C1 segment of cervical spinal cord (tissue), 14 donors: ENCODE measurements around the gene DIP2A.
"Not testable (repeated sequence)": the region's sequence is repeated elsewhere in the genome, so short reads cannot be mapped to it uniquely, and the experiment has no call there.

Experiments used
- DNase-seq, 14 donors: peaks; one replicate each; lab custom pipeline; 2025; lab: John Stamatoyannopoulos, UW

DIP2A gene

GRCh38 chr21:46452710-46453109, 6.0 kb upstream of the DIP2A start:
- DNase-seq, result no peak

- no peak for DNase-seq
Measured at GRCh38 chr21:46454142-46454541, 4.5 kb upstream of the DIP2A start.

GRCh38 chr21:46454634-46455390, 3.9 kb upstream of the DIP2A start:
- DNase-seq, result peak in 3 of 14 donors; percentile 23 to 34 (median 29)

DNA sequence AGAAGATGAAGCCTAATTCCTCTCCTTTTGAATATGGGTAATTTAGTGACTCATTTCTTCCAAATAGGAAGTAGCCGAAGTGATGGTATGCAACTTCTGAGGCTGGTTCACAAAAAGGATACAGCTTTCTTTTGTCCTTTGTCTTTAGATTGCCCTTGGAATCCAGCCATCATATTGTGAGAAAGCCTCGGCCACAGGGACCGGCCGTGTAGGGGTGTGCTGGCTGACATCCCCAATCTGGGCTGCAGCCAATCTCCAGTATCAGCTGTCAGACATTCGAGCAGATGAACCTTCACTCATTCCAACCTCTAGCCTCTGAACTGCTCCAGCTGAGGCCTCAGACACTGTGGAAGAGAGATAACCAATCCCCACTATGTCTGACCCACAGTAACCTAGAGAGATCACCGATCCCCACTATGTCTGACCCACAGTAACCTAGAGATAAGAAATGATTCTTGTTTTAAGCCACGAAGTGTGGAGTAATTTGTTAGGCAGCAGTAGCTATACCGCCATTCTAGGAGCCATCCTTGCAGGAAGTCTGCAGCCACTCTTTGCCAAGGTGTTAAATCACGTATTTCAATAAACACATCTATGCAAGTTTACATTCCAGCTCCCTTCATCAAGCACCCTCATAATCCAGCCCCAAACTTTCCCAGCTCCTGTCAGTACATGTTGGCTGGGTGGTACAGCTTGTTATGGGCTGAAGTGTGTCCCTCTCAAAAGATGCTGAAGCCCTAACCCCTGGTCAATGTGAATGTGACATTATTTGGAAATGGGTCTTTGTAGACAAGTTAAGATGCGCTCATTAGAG, 2.9 kb upstream of the DIP2A start:
- DNase-seq, result peak in 8 of 14 donors; percentile 29 to 64 (median 43)

GRCh38 chr21:46456750-46457149, 1.9 kb upstream of the DIP2A start:
- no peak for DNase-seq

- peak in 2 of 14 donors; percentile 70 to 71 for DNase-seq
Measured at GRCh38 chr21:46457801-46458314, 833 bp upstream of the DIP2A start.

GRCh38 chr21:46459024-46459355, 299 bp downstream of the DIP2A start:
- no peak for DNase-seq

DNA sequence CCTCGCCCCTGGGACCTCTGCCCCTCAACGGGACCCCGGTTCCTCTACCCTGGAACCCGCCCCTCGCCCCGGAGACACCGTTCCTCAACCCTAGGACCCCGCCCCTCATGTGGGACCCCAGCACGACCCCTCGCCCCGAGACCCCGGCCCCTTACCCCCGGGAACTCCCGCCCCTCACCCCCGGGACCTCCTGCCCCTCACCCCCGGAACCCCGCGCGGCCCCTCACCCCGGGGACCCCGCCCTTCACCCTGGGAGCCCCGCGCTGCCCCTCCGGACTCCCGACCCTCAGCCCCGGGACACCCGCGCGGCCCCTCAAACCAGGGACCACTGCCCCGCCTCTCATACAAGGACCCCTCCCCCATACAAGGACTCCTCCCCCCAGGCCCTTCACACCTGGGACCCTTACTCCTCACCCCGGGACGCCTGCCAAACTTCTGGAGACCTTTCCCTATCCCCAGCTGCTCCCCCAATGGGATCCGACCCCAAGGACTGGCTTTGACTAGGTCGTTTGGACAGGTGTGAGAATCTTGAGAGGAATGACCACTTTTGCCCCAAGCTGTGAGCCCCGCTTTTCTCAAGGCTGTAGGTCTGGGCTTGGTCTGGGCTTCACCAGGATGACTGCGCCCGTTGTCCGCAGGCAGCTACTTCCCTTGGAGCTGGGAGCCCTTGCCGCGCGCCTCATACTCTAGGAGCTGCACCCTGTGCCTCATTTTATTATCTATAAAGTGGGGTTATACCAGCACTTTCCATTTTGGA, 843 bp downstream of the DIP2A start:
- peak in 5 of 14 donors; percentile 18 to 36 (median 21) for DNase-seq

DNA sequence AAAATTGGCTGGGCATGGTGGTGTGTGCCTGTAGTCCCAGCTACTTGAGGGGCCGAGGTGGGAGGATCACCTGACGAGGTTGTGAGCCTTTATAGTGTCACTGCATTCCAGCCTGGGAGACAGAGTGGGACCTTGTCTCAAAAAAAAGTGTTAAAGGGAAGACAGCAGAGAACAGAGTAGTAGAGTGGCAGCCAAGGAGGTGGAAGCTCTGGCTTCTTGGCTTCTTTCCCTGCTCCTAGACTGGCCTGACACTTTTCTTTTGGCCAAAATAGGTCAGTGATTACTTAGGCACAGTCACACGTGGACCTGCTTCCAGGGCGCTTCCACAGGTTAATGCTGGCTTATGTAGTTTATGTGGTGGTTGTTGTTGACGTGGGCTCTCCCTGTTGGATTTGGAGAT, 3.2 kb downstream of the DIP2A start:
- peak in 1 of 14 donors; percentile 6 for DNase-seq

GRCh38 chr21:46465153-46465552, 6.5 kb downstream of the DIP2A start:
- DNase-seq, result not testable (repeated sequence)

- no peak for DNase-seq
Measured at GRCh38 chr21:46465651-46466050, 7.0 kb downstream of the DIP2A start.

DNA sequence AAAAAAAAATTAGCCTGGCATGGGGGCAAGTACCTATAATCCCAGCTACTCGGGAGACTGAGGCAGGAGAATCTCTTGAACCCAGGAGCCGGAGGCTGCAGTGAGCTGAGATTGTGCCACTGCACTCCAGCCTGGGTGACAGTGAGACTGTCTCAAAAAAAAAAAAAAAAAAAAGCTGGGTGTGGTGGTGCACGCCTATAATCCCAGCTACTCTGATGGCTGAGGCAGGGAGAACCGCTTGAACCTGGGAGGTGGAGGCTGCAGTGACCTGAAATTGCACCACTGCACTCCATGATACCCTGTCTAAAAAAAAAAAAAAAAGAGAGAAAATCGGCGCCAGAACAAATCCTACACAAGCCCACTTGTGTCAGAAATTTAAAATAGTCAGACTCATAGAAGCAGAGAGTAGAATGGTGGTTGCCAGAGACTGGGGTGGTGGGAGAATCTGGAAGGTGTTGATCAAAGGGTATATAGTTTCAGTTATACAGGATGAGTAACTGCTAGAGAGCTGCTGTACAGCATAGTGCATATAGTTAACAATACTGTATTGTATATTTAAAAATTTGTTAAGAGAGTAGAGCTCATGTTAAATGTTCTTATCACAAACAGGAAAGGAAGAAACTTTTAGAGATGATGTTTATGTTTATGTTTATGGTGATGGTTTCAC, 9.6 kb downstream of the DIP2A start:
- no peak for DNase-seq

GRCh38 chr21:46469275-46469674, 10.6 kb downstream of the DIP2A start:
- no peak for DNase-seq

GRCh38 chr21:46471514-46471913, 12.8 kb downstream of the DIP2A start:
- DNase-seq, result no peak

GRCh38 chr21:46472246-46472645, 13.6 kb downstream of the DIP2A start:
- peak in 1 of 14 donors; percentile 32 for DNase-seq

- no peak for DNase-seq
Measured at GRCh38 chr21:46474382-46474781, 15.7 kb downstream of the DIP2A start.

- DNase-seq, result no peak
Measured at GRCh38 chr21:46475296-46475695, 16.6 kb downstream of the DIP2A start.

- DNase-seq, result no peak
Measured at GRCh38 chr21:46477765-46478164, 19.1 kb downstream of the DIP2A start.

DNA sequence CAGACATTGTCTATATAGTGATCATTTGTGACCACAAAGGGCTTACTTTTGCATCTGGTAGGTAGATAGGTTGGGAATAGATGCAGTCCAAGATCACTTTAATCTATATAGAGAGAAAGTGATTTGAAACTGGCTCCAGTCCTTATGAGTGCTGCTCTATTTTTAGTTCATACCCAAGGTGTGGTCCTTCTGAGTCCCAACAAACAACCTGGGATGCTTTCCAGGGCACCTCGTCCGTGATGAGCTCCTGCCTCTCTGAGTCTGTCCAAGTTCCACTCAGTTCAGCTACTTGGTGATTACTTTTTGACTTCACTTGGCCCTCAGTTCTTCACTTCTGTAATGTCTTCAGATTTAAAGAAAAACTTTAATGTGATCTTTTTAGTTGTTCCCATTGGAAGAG, 20.2 kb downstream of the DIP2A start:
- no peak for DNase-seq

DNA sequence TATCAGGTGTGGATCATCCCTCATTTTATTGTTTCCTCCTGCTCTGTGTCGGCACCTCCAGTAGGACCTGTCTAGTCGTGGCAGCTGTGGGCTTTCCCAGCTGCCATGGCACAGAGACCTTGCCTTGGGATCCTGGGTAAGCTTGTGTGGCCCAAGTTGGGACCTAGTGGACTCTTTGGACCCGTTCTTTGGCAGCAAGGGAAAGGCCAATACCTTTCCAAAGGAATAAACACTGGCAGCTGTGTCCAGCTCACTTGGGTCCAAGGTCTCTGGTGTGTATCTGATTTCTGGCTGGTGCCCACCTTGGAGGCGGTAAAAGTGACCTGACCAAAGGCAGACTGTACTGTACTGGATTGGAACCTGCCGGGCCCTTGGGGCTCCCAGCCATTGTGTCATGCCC, 21.8 kb downstream of the DIP2A start:
- no peak for DNase-seq

- DNase-seq, result no peak
Measured at GRCh38 chr21:46482225-46482845, 23.6 kb downstream of the DIP2A start.
